ENCODE data around the gene UAP1. TPM values are rescaled to one million over a fixed set of nuclear protein-coding genes. Genes with fewer than 3 reads are reported as not detected.
A peak's percentile ranks its signal among the peaks of the same experiment; 100 is the strongest.

The UAP1 gene
- total RNA-seq, 4 donors from 2014 or later = 51.5 to 246 (median 61.8) TPM

- 20% methylated on average over 2 of the region's 2 CpGs for WGBS
- no peak for DNase-seq (ENCODE audit: extremely low spot score)
- H3K4me3 ChIP-seq = peak overlapping the region; percentile 35 to 45 (median 43)
- TF ChIP-seq EP300 (IDR thresholded peaks at IDR 0.05) = no peak
- TF ChIP-seq POLR2AphosphoS5 (IDR thresholded peaks at IDR 0.05) = no peak
- no peak for TF ChIP-seq POLR2A (IDR thresholded peaks at IDR 0.05; ENCODE audit: low read depth)
- TF ChIP-seq CTCF (IDR thresholded peaks at IDR 0.05) = no peak
- peak overlapping the region; percentile 76 to 82 (median 80) for H3K27ac ChIP-seq (replicated peaks in 1 of 4)
- no peaks in the 10 kb centered on the region for H3K36me3 ChIP-seq
- intact Hi-C loops (cut with DNase I) = loop anchor here (5.0 kb wide), 1 partner anchor 161 kb away; no protein-coding TSS in a partner anchor
- no peaks in the 10 kb centered on the region for H3K9me3 ChIP-seq
- no peaks in the 10 kb centered on the region for H3K27me3 ChIP-seq
- peaks cover 11 to 57% (median 51%) of the 10 kb centered on the region in 4 donors for H3K4me1 ChIP-seq
Measured at GRCh38 chr1:162626094-162626493, 64.6 kb downstream of the UAP1 start.

- TF ChIP-seq EP300 (IDR thresholded peaks at IDR 0.05) = no peak
- no peak for TF ChIP-seq CTCF (IDR thresholded peaks at IDR 0.05)
- TF ChIP-seq POLR2A (IDR thresholded peaks at IDR 0.05; ENCODE audit: low read depth) = no peak
- no peak for TF ChIP-seq POLR2AphosphoS5 (IDR thresholded peaks at IDR 0.05)
- DNase-seq (ENCODE audit: extremely low spot score) = no peak
- H3K27me3 ChIP-seq = no peaks in the 10 kb centered on the region
- no peaks in the 10 kb centered on the region for H3K9me3 ChIP-seq
- H3K4me1 ChIP-seq = peaks cover 18 to 64% (median 58%) of the 10 kb centered on the region in 4 donors
- no peaks in the 10 kb centered on the region for H3K36me3 ChIP-seq
- intact Hi-C loops (cut with DNase I) = loop anchor here (5.0 kb wide), 1 partner anchor 161 kb away; no protein-coding TSS in a partner anchor
- peak overlapping the region; percentile 76 to 82 (median 80) for H3K27ac ChIP-seq (replicated peaks in 1 of 4)
- WGBS = 18% methylated on average over 2 of the region's 2 CpGs
- H3K4me3 ChIP-seq = peak overlapping the region; percentile 35 to 45 (median 43)
Measured at GRCh38 chr1:162626761-162627160, 65.2 kb downstream of the UAP1 start.

- Histone ChIP-seq H3K36me3 (no peaks in the 10 kb centered on the region), H3K9me3 (no peaks in the 10 kb centered on the region), H3K4me3 (no peak overlapping the region), H3K4me1 (peaks cover 19 to 67% (median 63%) of the 10 kb centered on the region in 4 donors), H3K27me3 (no peaks in the 10 kb centered on the region), H3K27ac (replicated peaks in 1 of 4) (peak overlapping the region; percentile 76 to 82 (median 80))
- intact Hi-C loops (cut with DNase I) = loop anchor here (5.0 kb wide), 1 partner anchor 160 kb away; no protein-coding TSS in a partner anchor
- no peak for DNase-seq (ENCODE audit: extremely low spot score)
- TF ChIP-seq CTCF (IDR thresholded peaks at IDR 0.05) = peak in 2 of 3 experiments; percentile 23 to 47
- no peak for TF ChIP-seq POLR2AphosphoS5 (IDR thresholded peaks at IDR 0.05)
- 61% methylated on average over 3 of the region's 3 CpGs for WGBS
Measured at GRCh38 chr1:162627662-162628296, 66.3 kb downstream of the UAP1 start.

GRCh38 chr1:162629077-162629627 is 67.6 kb downstream of the UAP1 start:
- no peaks in the 10 kb centered on the region for H3K36me3 ChIP-seq
- H3K4me3 ChIP-seq = no peak overlapping the region
- DNase-seq (ENCODE audit: extremely low spot score) = no peak
- peaks cover 19 to 69% (median 67%) of the 10 kb centered on the region in 4 donors for H3K4me1 ChIP-seq
- 98% methylated on average over 3 of the region's 3 CpGs for WGBS
- peak overlapping the region; percentile 89 to 90 (median 90) for H3K27ac ChIP-seq (replicated peaks in 1 of 4)
- no peaks in the 10 kb centered on the region for H3K27me3 ChIP-seq
- no peaks in the 10 kb centered on the region for H3K9me3 ChIP-seq
- intact Hi-C loops (cut with DNase I) = loop anchor here (5.0 kb wide), 1 partner anchor 158 kb away; no protein-coding TSS in a partner anchor
- TF ChIP-seq POLR2A (IDR thresholded peaks at IDR 0.05; ENCODE audit: low read depth) (no peak), CTCF (IDR thresholded peaks at IDR 0.05) (no peak)

All from esophagus muscularis mucosa (tissue), 4 donors.